GM23338 (cell line): ENCODE data around the gene DENND1B. TPM values are rescaled to one million over a fixed set of nuclear protein-coding genes. Genes with fewer than 3 reads are reported as not detected.

Experiments used
- ATAC-seq: fragments of 200-7000 bp; cut with Tn5 transposase; 3 replicates; pipeline ENCODE4 v1.9.1; 2020
- DNase-seq: peaks from one replicate; pipeline ENCODE4 v3.0.0-alpha.2; 2015; ENCODE audit warnings: low spot score
- H2AFZ ChIP-seq: fragments of 200-600 bp; sonication (generic); 2 replicates; pipeline ENCODE4 v1.8.0; 2016; ENCODE audit warnings: antibody characterized with exemption, mild to moderate bottlenecking, moderate library complexity
- H3F3A ChIP-seq: fragments of 200-600 bp; sonication (generic); replicated peaks from 2 replicates; pipeline ENCODE4 v1.8.0; 2017; ENCODE audit warnings: antibody characterized with exemption, mixed run types, low read depth
- H3K27ac ChIP-seq: fragments of 200-600 bp; sonication (generic); 2 replicates; pipeline ENCODE4 v1.6.1; 2016; ENCODE audit warnings: low read depth
- H3K27me3 ChIP-seq: fragments of 200-600 bp; sonication (generic); 2 replicates; pipeline ENCODE4 v1.8.0; 2016; ENCODE audit warnings: mild to moderate bottlenecking, mixed run types, moderate library complexity; ENCODE audit not compliant: insufficient read depth
- H3K36me3 ChIP-seq: fragments of 200-600 bp; sonication (generic); 2 replicates; pipeline ENCODE4 v1.8.0; 2016; ENCODE audit warnings: mild to moderate bottlenecking; ENCODE audit not compliant: insufficient read depth
- H3K4me1 ChIP-seq: fragments of 200-600 bp; sonication (generic); 2 replicates; pipeline ENCODE4 v1.8.0; 2016; ENCODE audit warnings: mild to moderate bottlenecking, moderate library complexity; ENCODE audit not compliant: insufficient read depth
- H3K4me2 ChIP-seq: fragments of 200-600 bp; sonication (generic); 2 replicates; pipeline ENCODE4 v1.7.1; 2017; ENCODE audit warnings: mixed run types
- H3K4me3 ChIP-seq: fragments of 200-600 bp; sonication (generic); 2 replicates; pipeline ENCODE4 v1.6.1; 2016; ENCODE audit warnings: mixed run types
- H3K79me2 ChIP-seq: fragments of 200-600 bp; sonication (generic); replicated peaks from 2 replicates; pipeline ENCODE4 v1.8.0; 2017; ENCODE audit warnings: mild to moderate bottlenecking; ENCODE audit not compliant: insufficient read depth
- H3K9me2 ChIP-seq: fragments of 200-600 bp; sonication (generic); 2 replicates; pipeline ENCODE4 v1.8.0; 2017; ENCODE audit not compliant: insufficient read depth
- H4K20me1 ChIP-seq: fragments of 200-600 bp; sonication (generic); replicated peaks from 2 replicates; pipeline ENCODE4 v1.8.0; 2017; ENCODE audit warnings: mild to moderate bottlenecking; ENCODE audit not compliant: insufficient read depth
- H3K27ac Mint-ChIP-seq: 2 replicates; pipeline ENCODE4 v1.8.0; 2020; ENCODE audit warnings: inconsistent platforms, mild to moderate bottlenecking, moderate library complexity, mixed read lengths
- H3K27me3 Mint-ChIP-seq: 3 replicates; pipeline ENCODE4 v1.8.0; 2022; ENCODE audit warnings: low read depth, mild to moderate bottlenecking, moderate library complexity, mixed read lengths, inconsistent platforms; ENCODE audit not compliant: insufficient read depth, poor library complexity
- H3K36me3 Mint-ChIP-seq: 3 replicates; pipeline ENCODE4 v1.8.0; 2021; ENCODE audit warnings: low read depth, mild to moderate bottlenecking, inconsistent platforms, moderate library complexity, mixed read lengths
- H3K4me1 Mint-ChIP-seq: 3 replicates; pipeline ENCODE4 v1.8.0; 2020; ENCODE audit warnings: mild to moderate bottlenecking, inconsistent platforms, mixed read lengths
- H3K4me3 Mint-ChIP-seq: 3 replicates; pipeline ENCODE4 v1.8.0; 2021; ENCODE audit warnings: moderate library complexity, mild to moderate bottlenecking, inconsistent platforms, mixed read lengths
- H3K9me3 Mint-ChIP-seq: 3 replicates; pipeline ENCODE4 v1.8.0; 2020; ENCODE audit warnings: moderate library complexity, mild to moderate bottlenecking, inconsistent platforms, mixed read lengths
- CREB1 ChIP-seq: fragments of 250-450 bp; sonication (Bioruptor Pico); IDR thresholded peaks from 2 replicates; pipeline ENCODE4 v1.5.0; 2020; ENCODE audit warnings: low read depth, mild to moderate bottlenecking, moderate library complexity
- CTCF ChIP-seq, 2 experiments: fragments of 200-600 bp in 1 of 2; sonication (generic) in 1 of 2; conservative IDR thresholded peaks; 2 replicates each; pipeline versions ENCODE4 v1.5.1 to v1.6.1; 2016 to 2017; ENCODE audit warnings: antibody characterized with exemption in 2 of 2, low read depth in 2 of 2, mild to moderate bottlenecking in 2 of 2, moderate library complexity in 1 of 2
- ETS1 ChIP-seq: IDR thresholded peaks from 2 replicates; pipeline ENCODE4 v1.6.1; 2016; ENCODE audit warnings: antibody characterized with exemption
- EZH2 ChIP-seq: fragments of 200-600 bp; sonication (generic); IDR thresholded peaks from one replicate; pipeline ENCODE4 v1.8.0; 2017; ENCODE audit warnings: antibody characterized with exemption, mild to moderate bottlenecking, low read depth; ENCODE audit not compliant: unreplicated experiment
- EZH2phosphoT487 ChIP-seq: fragments of 200-600 bp; sonication (generic); IDR thresholded peaks from one replicate; pipeline ENCODE4 v1.8.1; 2018; ENCODE audit warnings: antibody characterized with exemption; ENCODE audit not compliant: unreplicated experiment
- NANOG ChIP-seq: IDR thresholded peaks from 2 replicates; pipeline ENCODE4 v1.6.1; 2016; ENCODE audit warnings: antibody characterized with exemption, borderline replicate concordance
- POLR2AphosphoS5 ChIP-seq: IDR thresholded peaks from 2 replicates; pipeline ENCODE4 v1.6.1; 2016; ENCODE audit warnings: antibody characterized with exemption, low read depth
- STAT1 ChIP-seq: IDR thresholded peaks from one replicate; pipeline ENCODE4 v1.6.1; 2016; ENCODE audit warnings: antibody characterized with exemption; ENCODE audit not compliant: unreplicated experiment
- ZNF114 ChIP-seq: fragments of 250-450 bp; sonication (Bioruptor Pico); IDR thresholded peaks from 2 replicates; pipeline ENCODE4 v1.5.0; 2020; ENCODE audit warnings: mild to moderate bottlenecking, moderate library complexity
- ZNF331 ChIP-seq: fragments of 250-450 bp; sonication (Bioruptor Pico); IDR thresholded peaks from 2 replicates; pipeline ENCODE4 v1.5.0; 2020; ENCODE audit warnings: low read depth, mild to moderate bottlenecking, moderate library complexity
- ZNF462 ChIP-seq: fragments of 250-450 bp; sonication (Bioruptor Pico); IDR thresholded peaks from 2 replicates; pipeline ENCODE4 v1.5.0; 2020; ENCODE audit warnings: mild to moderate bottlenecking, moderate library complexity
- polyA plus RNA-seq: library from polyadenylated mRNA; unstranded; fragments of >200 nt; fragmentation: Nextera tagmentation; extraction: Ambion mirVana; gene quantifications from 2 replicates; pipeline ENCODE4 v1.2.1, GENCODE V29; 2016
- total RNA-seq: library from RNA; depleted of rRNA; stranded (reverse); fragments of >200 nt; shearing (Covaris generic); gene quantifications from 2 replicates; pipeline ENCODE4 v1.2.3, GENCODE V29; 2014

The DENND1B gene
- total and polyA plus RNA-seq, 2 experiments from 2014 or later = 4.3 to 5.2 TPM

GRCh38 chr1:197763307-197763706, 12.0 kb downstream of the DENND1B start (continued):
- TF ChIP-seq ZNF462 = no peak
- TF ChIP-seq ZNF114 (CRISPR knock-in tag) = no peak
- no peak for TF ChIP-seq NANOG
- TF ChIP-seq EZH2phosphoT487 = no peak
- TF ChIP-seq EZH2 = no peak
- no peak for TF ChIP-seq ETS1
- no peak for TF ChIP-seq POLR2AphosphoS5
- TF ChIP-seq CREB1 (CRISPR knock-in tag) = no peak
- TF ChIP-seq STAT1 = no peak

- no peak for ATAC-seq
- no peak overlapping the region for H3K27ac Mint-ChIP-seq
These were observed 13.6 kb downstream of the DENND1B start for GRCh38 chr1:197761654-197762053.

More at GRCh38 chr1:197761654-197762053, 13.6 kb downstream of the DENND1B start:
- H3K4me1 Mint-ChIP-seq = no peaks in the 10 kb centered on the region; the same call in 2 of the 3 replicates
- TF ChIP-seq ETS1 (no peak), ZNF114 (CRISPR knock-in tag) (no peak), EZH2phosphoT487 (no peak), EZH2 (no peak), ZNF331 (CRISPR knock-in tag) (no peak), STAT1 (no peak), NANOG (no peak), CTCF (conservative IDR thresholded peaks at IDR 0.05; ENCODE audit: low read depth in 2 of 2) (no peak)
- Histone ChIP-seq H3K79me2 (no peaks in the 10 kb centered on the region; the same call in 1 of the 2 replicates), H3K9me2 (no peaks in the 10 kb centered on the region), H3K4me3 (no peak overlapping the region), H3F3A (no peaks in the 10 kb centered on the region), H3K36me3 (no peaks in the 10 kb centered on the region), H4K20me1 (no peaks in the 10 kb centered on the region; the same call in 1 of the 2 replicates), H3K27ac (no peak overlapping the region), H3K4me2 (no peak overlapping the region), H3K4me1 (no peaks in the 10 kb centered on the region), H3K27me3 (no peaks in the 10 kb centered on the region), H2AFZ (no peak overlapping the region)
- H3K9me3 Mint-ChIP-seq = no peaks in the 10 kb centered on the region
- H3K27me3 Mint-ChIP-seq = no peaks in the 10 kb centered on the region
- H3K4me3 Mint-ChIP-seq = no peak overlapping the region
- H3K36me3 Mint-ChIP-seq = no peaks in the 10 kb centered on the region
- DNase-seq = no peak
